GM19324 (cell line): ENCODE data around the gene PI4KA.
"Not testable (repeated sequence)": the region's sequence is repeated elsewhere in the genome, so short reads cannot be mapped to it uniquely, and the experiment has no call there.

ENCODE experiments used
- ATAC-seq: cut with Tn5 transposase; IDR thresholded peaks from one replicate; pipeline ENCODE4 v1.9.1; 2021; ENCODE audit warnings: mild to moderate bottlenecking, moderate library complexity; ENCODE audit not compliant: unreplicated experiment, low FRiP score

The PI4KA gene

DNA sequence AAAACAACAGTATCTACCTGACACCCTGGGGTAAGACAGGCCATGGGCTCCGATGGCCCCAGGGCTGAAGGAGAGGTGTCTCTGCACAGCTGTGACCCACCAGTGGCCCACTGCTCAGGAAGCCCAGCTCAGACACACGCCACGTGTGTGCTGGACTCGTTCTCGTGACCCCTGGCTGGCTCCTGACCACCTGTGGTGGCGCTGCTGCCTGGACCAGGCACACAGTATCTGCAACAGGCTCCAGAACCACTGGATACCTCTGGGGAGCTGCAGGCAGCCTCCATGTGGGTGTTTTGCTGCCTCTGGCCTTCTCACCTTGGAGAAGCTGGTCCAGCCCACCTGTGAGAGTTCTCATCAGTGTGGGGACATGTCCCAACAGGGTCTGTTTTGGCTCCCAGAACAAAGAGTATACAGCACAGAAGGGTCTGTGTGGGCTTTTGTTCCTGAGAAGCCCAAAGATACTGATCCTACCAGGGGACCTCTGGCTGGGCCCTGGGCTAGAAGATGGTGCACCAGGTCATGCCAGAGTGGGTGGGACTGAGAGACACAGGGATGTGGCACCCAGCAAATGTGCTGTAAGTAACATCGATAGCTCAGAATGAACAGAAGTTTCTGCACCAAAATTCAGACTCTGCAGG, 106.4 kb downstream of the PI4KA start:
- ATAC-seq = no peak

DNA sequence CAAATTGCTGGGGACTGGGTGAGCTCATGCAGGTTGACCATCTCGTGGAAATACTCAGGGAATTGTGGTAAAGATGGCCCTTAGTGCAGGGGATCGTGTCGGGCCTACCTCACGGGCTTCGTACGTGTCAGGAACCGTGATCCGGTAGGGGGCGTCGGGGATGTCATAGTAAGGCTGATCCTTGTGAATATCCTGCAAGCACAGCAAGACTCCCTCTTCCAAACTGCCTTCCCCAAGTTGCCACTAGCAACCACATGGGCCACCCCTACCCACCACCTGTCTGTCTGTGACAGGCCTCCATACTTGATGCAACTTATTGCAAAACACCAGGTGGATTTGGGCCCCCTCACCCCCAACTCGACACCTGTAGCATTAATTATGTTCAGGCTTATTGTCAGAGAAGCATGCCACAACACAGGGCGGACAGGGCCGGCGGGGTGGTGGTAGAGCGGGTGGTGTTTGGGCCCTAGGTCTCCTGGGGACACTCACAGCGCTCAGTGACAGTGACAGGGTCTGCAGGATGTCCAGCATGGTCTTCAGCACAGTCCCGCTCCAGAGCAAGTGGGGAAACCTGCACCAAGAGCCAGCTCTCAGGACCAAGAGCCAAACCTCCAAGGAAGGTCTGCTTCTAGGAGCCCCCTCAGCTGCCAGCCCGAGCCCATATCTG, 107.3 kb downstream of the PI4KA start:
- no peak for ATAC-seq

DNA sequence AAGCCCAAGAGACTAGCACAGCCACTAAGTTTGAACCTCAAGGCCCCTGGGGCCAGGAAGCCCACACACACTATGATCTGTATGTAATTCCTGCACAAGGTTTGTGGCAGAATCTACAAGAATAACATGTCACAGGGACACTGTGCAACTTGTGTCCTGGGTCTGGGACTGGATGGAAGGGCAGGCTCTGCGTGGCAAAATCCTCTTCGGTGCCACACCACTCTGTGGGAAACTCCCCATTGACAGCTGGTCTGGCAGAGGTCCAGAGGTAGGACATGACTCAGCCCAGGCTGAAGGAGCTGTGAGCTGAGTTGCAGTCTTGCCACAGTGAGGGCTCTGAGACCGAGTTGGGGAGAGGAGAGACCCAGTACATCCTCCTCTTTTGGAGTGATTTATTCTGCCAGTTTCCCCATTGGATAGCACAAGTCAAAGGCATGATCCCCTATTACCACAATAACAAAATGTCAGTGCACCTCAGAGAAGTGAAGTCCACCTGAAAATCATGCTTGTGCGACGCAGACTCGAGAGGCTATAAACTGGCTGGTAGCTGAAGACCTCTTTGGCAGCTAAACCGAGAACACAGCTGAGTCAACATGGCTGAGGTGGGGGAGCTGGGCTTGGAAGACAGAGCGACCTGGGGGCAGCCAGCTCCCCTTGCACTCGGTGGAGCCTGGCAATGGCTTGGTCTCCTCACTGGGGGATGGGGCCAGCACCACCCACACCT, 108.0 kb downstream of the PI4KA start:
- no peak for ATAC-seq

DNA sequence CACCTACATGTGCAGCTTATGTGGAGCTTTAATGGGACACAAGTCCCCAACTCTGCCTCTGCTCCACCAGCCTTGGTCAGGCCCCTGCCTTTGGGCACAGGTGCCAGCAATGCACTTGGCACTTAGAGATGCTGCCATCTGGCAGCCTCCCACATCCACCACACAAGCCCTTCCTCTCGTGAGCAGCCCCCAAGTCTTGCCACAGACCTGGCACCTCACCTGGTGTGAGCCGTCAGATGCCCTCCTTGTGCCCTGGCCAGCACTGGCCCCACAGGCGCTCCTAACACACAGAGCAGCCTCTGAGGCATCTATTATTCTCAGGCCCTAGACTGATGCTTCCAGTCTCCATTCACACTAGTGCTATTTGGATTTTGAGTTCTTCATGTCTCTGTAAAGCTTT, 109.2 kb downstream of the PI4KA start:
- no peak for ATAC-seq

DNA sequence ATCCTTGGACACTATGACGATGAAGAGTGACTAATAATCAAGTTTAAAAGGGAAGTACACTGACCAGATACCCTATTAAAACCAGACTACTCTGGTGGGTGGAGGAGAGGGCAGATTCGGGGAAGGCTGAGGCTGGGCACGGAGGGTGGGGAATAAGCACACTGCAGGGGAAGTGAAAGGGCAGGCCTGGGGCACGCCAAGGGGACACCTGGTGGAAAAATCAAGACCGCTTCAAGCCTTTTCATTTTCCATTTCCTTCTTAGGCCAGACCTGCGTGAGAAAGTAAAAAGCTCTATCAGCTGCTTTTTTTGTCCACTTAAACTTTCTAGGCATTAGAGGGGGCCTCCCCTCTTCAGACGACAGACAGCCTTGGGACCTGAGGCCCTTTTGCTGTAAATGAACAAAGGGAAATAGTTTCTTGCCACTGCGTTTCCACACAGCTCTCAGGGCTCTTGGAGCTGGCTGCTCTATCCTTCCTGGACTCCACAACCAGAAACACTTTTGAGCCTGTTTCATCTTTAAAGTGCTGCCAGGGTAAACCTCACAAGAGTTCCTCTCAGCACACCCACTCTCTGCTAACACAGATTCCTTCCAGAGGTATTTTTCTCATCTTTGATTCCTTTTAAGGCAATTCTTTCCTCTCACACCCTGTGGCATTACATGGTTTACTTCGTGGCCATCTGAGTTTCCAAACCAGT, 109.7 kb downstream of the PI4KA start:
- peak; percentile 62 for ATAC-seq

DNA sequence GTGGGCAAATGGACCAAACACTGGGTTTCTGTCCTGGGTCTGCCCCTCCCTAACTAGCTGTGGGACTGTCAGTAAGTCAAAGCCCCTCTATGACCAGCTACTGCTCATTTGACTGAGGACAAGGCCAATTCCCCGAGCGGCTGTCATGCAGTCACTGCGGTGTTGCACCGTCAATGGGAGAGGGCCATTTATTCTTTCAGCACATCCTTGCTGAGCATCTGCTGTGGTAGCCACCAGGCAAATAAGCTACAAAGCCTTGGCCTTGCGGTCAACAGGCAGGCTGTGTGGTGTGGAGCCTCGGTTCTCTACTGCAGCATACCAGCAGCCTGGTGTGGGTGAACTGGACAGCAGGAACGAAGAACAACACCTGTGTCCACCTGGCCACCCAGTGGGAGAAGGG, 110.5 kb downstream of the PI4KA start:
- ATAC-seq = no peak

DNA sequence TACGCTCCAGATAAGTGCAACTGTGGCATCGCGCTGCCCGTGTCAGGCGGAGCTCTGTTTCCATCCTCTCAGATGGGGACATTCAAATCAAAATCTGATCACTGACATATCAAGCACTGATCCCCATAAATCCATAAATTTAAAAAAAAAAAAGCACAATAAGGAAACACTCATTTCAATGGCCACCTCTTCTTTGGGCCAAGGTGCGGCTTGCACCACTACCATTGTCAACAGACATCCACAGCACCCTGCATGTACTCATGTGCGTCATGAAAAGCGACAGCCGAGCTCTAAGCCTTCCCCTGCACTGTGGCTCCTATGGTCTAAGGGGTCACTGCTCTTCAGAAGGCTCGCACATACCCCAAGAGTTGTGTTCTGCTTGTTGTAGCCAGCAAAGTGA, 111.4 kb downstream of the PI4KA start:
- no peak for ATAC-seq

DNA sequence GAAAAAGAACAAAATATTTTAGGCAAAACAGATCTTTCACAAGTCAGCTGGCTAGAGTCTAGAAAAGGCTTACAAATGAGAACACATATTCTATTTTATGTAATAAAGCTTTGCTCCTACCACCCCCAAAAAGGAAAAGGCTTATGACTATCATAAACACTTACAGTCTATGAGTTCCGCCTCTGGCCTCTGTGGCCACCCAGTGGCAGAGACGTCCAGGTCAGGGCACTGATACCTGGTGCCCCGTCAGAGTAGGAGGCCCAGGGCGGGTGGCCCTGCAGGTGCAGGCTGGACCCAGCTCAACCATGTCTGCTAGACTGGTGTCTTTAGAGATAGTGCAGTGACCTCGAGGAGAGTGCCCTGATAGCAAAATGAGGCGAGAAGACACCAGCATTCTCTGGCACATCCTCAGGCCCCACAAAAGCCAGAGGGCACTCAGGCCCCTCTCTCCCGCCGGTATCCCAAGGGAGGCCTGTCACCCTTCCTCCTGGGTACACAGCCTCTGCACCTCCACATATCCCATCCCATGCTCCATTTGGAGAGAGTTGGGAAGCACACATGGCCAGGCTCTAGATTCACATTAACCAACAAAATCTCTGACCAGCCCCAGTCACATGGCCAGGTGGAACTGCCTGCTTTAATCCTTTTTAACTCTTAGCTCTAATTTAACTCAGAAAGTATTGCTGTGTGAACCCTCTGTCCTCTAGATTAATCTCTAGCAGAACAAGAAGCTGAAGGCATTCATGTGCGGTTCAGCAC, 112.0 kb downstream of the PI4KA start:
- ATAC-seq = no peak

DNA sequence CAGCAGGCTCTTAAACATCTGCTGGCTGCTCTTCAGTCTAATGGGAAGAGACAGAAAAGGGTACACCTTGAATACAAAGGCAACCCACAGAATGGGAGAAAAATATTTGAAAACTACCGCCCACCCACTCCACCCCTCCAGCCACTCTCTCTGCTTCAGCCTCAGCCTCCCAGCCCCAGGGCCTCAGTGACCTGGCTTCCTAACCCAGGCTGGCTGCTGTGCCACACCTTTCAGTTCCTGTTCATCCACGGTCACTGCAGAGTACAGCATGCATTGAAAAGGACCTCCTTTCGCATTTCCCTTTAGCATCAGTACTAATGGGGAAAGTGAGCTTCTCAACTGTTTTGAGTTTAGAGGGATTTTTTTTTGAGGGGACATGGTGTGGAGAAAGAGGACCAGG, 113.5 kb downstream of the PI4KA start:
- no peak for ATAC-seq

DNA sequence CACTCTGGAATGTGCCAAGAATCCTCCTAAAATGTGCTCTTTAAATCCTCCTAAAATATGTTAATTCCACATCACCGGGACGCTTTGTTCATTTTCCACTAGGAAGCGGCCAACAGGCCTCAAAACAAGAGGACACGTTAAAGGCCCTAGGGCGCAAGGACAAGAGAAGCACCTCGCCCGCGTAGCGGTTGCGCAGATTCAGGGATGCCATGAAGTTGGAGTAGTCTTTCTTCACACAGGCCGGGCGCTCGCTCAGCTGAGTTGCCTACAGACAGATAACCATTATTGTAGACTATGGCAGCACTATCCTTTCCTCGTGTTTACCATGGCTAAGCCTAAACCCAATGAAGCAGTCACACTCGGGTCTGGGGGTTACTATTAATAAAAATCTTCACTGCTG, 114.2 kb downstream of the PI4KA start:
- ATAC-seq = no peak

DNA sequence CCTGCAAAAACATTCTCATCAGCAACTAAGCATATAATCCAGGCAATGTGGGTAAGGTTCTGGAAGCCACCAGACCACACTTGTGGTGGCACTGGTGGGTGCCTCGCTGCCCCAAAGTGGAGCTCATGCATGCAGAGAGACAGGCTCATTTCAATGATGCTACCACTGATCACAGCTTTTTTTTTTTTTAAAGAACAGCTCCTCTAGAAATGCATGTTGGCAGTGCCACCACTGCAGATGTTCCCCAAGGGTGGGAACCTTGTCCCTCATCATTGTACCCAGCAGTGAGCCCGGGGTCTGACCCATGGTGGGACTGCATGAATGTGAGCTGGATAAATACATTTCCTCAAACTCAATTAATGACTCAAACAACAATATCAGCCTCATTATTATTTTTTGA, 115.8 kb downstream of the PI4KA start:
- no peak for ATAC-seq

DNA sequence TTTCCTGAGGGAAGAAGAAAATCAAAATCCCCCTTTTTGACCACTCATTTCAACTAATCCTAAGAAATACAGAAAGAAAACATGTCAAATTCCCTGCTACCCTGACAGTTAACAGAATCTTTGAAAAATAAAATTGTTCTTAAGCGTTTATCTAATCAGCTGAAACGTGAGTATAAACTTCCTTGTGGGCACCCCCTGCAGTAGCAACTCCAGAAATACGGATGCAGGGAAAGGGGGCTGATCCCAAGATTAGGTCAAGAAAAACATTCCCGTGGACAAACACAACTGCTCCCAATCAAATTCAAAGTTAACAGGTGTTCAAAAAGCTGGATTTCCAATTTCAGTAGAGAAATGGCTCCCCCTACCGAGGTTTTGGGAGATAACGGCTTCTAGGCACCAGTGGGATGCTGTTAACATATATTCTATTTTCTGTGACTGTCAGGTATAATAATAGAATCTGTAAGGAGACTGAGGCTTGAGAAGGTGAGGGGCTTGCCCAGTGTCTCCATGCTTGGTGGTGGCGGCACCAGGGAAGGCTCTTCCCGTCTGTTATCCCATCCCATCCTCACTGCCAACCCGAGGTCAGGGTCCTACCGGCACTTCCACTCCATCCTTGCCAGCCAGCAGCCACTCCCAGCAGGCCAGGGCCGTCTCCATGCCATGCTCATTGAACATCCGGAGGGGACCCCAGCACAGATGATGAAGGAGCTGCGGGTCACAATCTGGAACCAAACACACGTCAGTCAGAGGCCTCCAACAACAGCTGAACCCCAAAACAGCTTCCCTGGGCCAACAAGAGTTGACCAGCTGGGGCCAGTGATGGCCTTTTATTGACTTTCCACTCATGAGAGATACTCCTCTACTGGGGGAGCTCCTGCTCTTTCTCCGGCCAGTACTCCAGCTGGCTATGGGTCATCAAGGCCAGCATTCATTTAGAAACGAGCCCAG, 116.7 kb downstream of the PI4KA start:
- ATAC-seq = no peak

DNA sequence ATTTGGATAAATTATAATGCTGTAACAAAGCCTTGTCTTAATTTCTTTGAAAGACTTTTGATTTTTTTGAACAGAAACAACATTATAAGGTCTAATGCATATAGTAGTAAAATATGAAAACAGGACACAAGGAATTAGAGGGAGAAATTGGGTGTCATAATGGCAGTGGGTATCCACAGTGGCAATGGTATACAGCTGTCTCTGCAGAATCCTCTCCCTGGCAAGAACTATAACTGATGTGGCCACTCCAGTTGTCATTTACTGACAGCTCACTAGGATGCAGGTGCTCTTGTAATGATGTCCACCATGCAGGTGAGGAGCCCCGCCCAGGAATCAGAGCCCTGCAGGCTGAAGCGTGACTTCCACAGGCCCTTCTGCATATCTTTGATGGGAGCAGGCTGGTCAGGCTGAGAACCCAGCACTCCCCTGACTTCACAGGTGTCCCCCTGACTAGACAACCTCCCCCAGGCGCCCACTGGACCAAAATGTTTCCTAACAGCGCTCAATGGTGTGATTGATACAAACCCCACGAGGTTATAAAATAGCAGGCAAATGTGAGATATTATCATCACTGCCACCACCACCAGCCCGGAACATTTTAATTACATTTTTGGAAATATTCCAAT, 117.5 kb downstream of the PI4KA start:
- no peak for ATAC-seq

DNA sequence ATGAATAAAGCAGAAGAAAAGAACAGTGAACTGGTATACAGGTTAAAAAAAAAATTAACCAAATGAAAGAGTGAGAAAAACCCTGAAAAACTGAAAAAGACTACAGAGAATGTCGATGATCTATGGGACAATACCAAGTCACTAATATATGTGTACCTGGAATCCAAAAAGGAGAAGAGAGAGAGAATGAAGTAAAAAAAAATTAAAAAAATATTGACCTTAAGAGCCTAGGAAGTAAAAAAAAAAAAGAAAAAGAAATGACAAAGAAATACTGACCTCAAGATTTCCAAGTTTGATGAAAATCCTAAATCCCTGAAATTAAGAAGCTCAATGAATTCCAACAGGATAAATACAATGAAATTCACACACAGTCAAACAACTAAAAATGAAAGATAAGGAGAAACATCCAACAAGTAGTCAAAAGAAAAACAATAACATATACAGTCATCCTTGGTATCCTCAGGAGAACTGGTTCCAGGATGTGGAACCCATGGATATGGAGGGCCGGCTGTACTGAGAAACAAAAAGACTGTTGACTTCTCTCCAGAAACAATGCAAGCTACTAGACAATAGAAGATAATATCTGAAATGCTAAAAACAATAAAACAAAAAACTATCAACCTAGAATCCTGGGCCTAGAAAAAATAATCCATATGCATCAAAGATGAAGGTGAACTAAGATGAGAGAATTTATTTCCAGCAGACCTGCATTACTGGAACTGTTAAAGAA, 118.2 kb downstream of the PI4KA start:
- ATAC-seq = no peak

DNA sequence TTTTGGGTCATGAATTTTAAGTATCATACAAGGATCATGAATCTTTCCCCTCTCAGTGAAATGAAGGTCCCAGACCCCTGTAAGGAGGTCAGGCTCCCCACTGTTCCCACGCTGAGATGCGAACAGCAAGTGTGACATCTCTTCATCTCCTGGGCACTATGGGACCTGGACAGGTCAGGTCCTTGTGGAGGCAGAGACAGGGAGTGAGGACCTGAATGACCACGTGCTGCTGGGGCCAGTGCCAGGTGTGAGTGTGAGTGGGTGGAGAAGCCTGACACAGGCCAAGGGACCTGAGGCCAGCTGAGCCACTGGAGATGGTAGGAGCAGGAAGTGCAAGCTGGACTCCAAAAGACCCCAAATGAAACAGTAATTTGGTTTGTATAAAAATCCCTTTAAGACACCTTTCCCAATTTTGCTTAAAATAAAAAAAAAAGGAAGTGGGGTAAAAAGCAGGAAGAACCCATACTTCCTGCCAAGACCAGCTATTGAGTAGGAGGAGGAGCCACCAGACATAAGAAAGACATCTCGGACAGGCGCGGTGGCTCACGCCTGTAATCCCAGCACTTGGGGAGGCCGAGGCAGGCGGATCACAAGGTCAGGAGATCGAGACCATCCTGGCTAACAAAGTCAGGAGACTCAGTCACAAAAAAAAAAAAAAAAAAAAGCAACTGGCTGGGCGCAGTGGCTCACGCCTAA, 120.1 kb downstream of the PI4KA start:
- ATAC-seq = no peak

DNA sequence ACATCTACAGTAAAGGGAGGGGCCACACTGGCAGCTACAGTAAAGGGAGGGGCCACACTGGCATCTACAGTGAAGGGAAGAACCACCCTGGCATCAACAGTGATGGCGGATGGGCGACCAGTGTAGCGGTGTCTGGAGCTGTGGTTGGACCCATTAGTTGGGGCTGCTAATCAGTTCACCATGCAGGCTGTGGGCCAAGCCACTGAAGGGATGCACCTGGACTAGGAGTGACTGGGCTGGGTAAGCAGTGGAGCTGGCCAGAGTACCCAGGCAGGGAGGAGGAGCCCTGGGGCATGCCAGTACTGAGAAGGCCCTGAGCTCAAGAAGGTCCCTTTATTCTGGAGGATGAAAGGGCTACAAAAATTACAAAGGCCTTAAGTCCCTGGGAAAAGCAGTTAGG, 121.7 kb downstream of the PI4KA start:
- ATAC-seq = not testable (repeated sequence)

DNA sequence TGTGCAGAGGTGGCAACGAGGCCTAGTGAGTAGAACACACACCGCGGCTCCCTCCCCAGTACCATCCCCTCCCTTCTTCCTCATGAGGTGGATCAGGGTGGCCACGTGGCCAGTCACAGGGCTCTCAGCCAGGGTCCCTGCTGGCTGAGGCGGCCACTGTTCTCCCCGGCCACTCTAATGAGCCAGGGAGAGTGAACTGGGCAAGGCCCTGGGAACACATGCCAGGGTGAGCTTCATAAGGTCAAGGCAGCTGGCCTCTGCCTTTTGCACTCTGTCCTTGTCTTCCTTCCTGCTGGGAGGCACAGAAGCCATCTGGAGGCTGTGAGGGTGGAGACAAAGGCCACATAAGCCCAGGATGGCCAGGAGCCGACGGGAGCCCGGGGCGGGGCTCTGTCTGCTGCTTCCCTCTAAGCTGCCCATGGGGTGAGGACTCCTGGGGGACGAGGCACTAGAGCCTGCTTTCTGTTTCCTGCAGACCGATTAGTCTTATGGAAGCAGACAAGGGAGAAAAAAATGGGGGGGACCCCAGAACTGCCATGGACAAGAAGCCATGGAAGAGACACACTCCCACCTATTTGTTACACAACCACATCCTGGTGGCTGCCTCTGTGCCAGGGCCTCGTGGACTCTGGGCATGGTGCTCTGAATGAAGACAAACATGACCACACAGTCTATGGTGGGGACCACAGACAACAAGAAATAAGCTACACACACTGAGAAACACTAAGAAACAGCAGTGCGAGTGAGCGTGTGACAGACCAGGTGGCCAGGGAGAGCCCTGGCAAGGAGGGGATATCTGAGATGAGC, 123.1 kb downstream of the PI4KA start:
- ATAC-seq = not testable (repeated sequence)
